ENCODE measurements around the gene RPN2.
A peak's percentile ranks its signal among the peaks of the same experiment; 100 is the strongest.

Gene RPN2

DNA sequence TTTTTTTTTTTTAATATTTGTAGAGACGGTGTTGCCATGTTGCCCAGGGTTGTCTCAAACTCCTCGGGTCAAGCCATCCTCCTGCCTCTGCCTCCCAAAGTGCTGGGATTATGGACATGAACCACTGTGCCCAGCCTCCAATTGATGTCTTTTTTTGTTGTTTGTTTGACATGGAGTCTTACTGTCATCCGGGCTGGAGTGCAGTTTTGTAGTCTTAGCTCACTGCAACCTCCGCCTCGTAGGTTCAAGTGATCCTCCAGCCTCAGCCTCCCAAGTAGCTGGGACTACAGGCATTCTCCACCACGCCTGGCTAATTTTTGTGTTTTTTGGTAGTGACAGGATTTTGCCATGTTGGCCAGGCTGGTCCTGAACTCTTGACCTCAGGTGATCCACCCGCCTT is 9.7 kb downstream of the RPN2 start:
- DNase-seq (ENCODE audit: insufficient read length, low spot score), result no peak
- FAIRE-seq, result no peak
- TF ChIP-seq, protein P1, sequence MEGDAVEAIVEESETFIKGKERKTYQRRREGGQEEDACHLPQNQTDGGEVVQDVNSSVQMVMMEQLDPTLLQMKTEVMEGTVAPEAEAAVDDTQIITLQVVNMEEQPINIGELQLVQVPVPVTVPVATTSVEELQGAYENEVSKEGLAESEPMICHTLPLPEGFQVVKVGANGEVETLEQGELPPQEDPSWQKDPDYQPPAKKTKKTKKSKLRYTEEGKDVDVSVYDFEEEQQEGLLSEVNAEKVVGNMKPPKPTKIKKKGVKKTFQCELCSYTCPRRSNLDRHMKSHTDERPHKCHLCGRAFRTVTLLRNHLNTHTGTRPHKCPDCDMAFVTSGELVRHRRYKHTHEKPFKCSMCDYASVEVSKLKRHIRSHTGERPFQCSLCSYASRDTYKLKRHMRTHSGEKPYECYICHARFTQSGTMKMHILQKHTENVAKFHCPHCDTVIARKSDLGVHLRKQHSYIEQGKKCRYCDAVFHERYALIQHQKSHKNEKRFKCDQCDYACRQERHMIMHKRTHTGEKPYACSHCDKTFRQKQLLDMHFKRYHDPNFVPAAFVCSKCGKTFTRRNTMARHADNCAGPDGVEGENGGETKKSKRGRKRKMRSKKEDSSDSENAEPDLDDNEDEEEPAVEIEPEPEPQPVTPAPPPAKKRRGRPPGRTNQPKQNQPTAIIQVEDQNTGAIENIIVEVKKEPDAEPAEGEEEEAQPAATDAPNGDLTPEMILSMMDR (IDR thresholded peaks at IDR 0.05; ENCODE audit: insufficient read depth, missing control alignments), result no peak

- TF ChIP-seq, protein P1 (IDR thresholded peaks at IDR 0.05; ENCODE audit: insufficient read depth, missing control alignments), result no peak
- FAIRE-seq (no peak), DNase-seq (ENCODE audit: insufficient read length, low spot score) (no peak)
These were observed 10.4 kb downstream of the RPN2 start for GRCh38 chr20:37189416-37190016.

DNA sequence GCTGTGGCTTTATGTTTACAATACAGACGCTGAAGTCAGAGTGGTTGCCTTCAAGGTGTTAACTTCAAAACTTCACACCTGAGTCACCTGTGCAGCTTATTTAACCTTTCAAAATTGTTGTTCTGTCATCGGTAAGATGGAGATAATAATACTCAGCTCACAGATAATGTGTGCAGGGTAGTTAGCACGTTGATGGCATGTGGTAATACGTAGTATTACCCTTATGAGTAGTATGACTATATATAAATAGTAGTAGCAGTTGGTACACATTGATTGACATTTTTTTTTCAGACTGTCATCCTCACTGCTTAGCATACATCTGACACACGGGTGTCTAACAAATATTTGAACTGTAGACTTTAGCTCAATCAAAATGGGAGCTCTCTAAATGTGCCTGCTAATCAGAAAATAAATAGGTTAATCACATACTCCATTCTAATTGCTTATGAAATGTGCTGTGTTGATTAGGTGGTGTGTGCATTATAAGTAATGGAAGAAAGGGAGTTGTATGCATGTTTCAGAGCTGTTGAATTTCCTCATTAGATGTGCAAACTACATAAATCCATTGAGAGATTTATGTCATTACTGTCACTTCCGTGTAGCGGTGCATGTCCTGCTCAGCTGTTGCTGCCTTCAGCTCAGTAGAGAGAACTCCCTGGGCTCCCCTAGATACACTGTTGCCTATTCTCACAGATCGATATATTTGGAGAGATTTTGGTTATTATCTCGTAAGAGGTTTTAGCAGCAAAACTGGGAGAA is 11.4 kb downstream of the RPN2 start:
- no peak for DNase-seq (ENCODE audit: insufficient read length, low spot score)
- FAIRE-seq, result no peak
- TF ChIP-seq, protein P1 (IDR thresholded peaks at IDR 0.05; ENCODE audit: insufficient read depth, missing control alignments), result no peak

- FAIRE-seq (no peak), DNase-seq (ENCODE audit: insufficient read length, low spot score) (peak; percentile 72)
- TF ChIP-seq, protein P1 (IDR thresholded peaks at IDR 0.05; ENCODE audit: insufficient read depth, missing control alignments), result peak; percentile 87
These were observed 13.2 kb downstream of the RPN2 start for GRCh38 chr20:37192137-37192854.

DNA sequence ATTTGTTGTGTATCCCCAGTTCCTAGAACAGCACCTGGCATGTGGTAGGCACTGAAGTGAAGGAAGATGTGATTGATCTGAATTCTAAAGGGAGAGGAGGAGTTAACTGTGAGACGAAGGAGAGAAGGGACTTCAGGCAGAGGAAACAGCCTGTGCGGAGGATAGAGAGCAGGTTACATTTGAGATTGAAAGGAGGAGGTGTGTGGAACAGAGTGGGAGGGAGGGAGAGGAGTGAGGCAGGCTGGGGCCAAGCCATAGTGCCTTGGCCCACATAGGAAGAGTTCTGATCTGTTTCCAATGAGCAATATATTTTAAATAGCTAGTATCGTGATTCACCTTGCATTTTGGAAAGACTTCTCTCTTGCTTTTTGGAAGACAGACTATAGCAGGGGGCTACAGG is 14.1 kb downstream of the RPN2 start:
- no peak for FAIRE-seq
- DNase-seq (ENCODE audit: insufficient read length, low spot score), result no peak
- TF ChIP-seq, protein P1 (IDR thresholded peaks at IDR 0.05; ENCODE audit: insufficient read depth, missing control alignments), result no peak

- no peak for DNase-seq (ENCODE audit: insufficient read length, low spot score)
- TF ChIP-seq, protein P1 (IDR thresholded peaks at IDR 0.05; ENCODE audit: insufficient read depth, missing control alignments), result no peak
- no peak for FAIRE-seq
These were observed 14.7 kb downstream of the RPN2 start for GRCh38 chr20:37193821-37194220.

Data from D721Med (cell line).